NCI-H345 (cell line): Measurements from ENCODE around the gene CMIP.
"Not testable (repeated sequence)": the region's sequence is repeated elsewhere in the genome, so short reads cannot be mapped to it uniquely, and the experiment has no call there.

Source experiments
- DNase-seq: peaks from one replicate; lab custom pipeline; 2025; lab: John Stamatoyannopoulos, UW

The CMIP gene

DNA sequence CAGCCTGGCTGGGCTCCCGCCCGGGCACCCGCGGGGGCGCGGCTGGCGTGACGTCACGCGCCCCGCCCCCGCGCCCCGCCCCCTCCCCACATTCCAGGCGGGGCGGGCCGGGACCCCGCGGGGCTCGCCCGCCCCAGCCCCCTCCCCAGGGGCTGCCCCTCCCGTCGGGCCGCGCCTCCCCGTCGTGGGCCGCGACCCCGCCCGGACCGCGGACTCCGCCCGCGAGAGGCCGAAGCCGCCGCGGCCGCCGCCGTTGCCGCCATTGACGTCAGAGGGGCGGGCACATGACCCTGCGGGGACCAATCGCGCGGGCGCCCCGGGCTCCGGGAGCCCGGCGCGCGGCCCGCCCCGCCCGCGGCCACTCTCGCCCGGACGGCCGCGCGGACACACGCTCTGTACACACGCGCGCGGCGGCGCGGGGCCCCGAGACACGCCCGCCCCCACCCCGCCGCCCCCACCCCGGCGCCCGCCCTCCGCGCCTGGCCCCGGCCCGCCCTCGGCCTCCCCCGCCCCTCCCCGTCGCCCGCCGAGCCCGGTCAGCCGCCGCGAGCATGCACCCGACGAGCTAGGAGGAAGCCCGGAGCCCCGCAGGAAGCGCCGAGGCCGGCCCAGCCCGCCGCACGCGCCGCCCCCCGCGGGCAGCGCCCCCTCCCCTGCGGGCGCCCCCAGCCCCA is at the start of gene CMIP:
Gene CMIP, plus strand, starts transcription at position 361 of the 674 bp plus-strand sequence.
- peak; percentile 78 for DNase-seq

GRCh38 chr16:81394966-81395655 is 49.5 kb upstream of the CMIP start:
- no peak for DNase-seq

GRCh38 chr16:81397058-81397878 is 47.3 kb upstream of the CMIP start:
- no peak for DNase-seq

- DNase-seq: no peak
These were observed 46.6 kb upstream of the CMIP start for GRCh38 chr16:81397879-81398520.

DNA sequence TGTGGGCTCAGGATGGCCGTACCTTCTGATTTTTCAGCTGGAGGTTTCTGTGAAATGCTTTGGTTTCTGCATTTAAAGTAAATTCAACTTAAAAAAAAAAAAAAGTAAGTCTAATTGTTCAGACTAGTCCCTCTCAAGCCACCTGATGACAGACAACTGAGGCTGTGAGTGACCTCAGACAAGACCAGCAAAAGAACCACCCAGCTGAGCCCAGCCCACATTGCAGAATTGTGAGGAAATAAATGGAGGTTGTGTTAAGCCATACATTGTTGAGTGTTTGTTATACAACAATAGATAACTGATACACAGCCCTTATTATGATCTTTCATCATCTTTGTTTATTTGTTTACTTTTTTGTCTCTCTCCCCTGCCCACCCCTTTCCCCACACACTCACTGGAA is 44.7 kb upstream of the CMIP start:
- no peak for DNase-seq

DNA sequence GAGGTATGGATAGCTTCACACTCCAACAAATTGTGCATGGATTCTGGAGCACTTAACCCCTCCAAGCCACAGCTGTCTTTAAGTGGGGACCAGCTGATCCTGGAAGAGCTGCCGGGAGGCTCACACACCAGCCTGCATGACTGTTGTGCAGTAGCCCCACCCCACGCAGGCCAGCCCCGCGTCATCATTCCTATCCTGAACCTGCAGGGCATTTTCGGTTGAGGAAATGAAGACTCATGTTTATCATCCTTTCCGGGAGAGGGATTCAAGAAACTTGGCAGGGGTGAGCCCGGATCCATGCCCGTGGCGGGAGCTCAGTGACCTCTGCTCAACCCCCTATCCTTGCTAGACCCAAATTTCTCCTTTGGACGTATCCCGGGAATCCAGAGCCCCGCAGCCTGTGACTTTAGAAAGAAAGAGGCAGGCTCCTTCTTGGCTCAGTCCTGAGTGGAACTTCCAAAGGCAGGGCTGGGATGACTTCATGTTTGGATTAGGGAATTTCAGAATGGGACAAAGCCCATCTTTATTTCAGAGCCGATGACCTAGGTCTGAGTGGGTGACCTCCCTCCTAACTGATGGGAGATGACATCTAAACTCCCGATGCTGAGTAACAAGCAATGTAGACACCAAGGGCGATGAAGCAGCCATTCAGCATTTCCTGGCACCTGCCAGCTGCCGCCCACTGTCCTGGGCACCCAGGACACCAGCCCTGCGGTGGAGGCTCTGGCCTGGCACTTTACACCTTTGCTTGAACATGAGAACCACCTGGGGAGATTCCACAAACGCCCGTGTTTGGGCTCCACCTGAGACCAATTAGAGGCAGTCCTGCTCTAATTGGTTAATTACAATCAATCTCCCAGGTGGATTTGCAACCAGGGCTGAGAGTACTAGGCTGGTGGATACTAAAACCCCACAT is 43.3 kb upstream of the CMIP start:
- DNase-seq: no peak

GRCh38 chr16:81403208-81403600 is 41.4 kb upstream of the CMIP start:
- no peak for DNase-seq

GRCh38 chr16:81403601-81404391 is 40.8 kb upstream of the CMIP start:
- DNase-seq: peak; percentile 64

DNA sequence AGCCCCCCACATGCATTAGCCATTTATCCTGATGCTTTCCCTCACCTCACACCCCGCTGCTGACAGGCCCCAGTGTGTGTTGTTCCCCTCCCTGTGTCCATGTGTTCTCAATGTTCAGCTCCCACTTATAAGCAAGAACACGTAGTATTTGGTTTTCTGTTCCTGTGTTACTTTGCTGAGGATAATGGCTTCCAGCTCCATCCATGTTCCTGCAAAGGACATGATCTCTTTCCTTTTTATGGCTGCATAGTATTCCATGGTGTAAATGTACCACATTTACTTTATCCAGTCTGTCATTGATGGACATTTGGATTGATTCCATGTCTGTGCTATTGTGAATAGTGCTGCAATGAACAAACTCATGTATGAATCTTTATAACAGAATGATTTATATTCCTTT is 39.6 kb upstream of the CMIP start:
- DNase-seq: not testable (repeated sequence)

GRCh38 chr16:81405702-81406113 is 38.9 kb upstream of the CMIP start:
- DNase-seq: no peak

GRCh38 chr16:81408409-81408950 is 36.1 kb upstream of the CMIP start:
- no peak for DNase-seq

- no peak for DNase-seq
These were observed 35.5 kb upstream of the CMIP start for GRCh38 chr16:81409016-81409556.

DNA sequence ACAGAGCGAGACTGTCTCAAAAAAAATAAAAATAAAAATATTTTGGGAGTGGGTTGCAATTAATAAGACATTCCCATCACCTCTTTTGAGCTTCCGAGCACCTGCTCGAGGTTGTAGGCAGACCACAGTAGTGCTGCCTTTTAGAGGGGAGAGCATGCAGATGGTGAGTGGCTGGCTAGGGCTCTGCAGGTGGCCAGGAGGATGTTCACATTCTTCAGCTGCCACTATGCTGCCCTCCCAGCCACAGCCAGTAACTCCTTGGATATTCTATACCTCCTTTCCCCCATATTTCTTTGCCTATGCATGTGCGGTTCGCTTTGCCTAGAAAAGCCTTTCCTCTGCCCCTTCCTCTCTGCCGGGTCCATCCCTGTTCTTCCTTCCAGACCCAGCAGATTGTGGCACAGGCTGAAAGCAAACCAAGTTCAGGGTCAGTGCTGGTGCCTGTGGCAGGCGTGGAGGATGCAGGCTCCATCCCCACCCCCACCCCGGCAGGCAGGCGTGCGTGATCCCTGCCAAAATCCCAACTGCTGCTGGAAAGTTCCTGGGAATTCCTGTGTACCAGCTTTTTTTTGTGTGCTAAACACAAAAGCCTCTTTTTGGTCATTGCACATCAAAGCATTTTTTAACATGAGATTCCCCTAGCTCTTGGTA is 33.8 kb upstream of the CMIP start:
- no peak for DNase-seq

GRCh38 chr16:81413245-81413990 is 31.2 kb upstream of the CMIP start:
- no peak for DNase-seq

DNA sequence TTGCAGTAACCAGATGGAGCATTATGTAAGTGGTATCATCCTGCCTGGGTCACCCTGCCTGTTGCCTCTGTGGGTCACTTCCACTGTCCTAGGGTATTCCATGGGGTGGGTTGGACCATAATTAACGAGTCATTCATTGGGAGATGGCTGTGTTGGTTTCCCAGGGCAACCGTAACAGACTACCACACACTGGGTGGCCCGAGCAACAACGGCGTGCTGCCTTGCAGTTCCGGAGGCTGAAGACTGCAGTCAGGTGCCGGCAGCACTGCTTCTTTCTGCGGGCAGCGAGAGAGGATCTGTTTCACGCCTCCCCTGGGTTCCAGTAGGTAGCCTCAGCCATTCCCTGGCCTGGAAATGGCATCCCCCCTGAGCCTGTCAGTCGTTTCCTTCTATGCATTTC is 28.9 kb upstream of the CMIP start:
- DNase-seq: no peak

- no peak for DNase-seq
These were observed 27.9 kb upstream of the CMIP start for GRCh38 chr16:81416749-81417148.

DNA sequence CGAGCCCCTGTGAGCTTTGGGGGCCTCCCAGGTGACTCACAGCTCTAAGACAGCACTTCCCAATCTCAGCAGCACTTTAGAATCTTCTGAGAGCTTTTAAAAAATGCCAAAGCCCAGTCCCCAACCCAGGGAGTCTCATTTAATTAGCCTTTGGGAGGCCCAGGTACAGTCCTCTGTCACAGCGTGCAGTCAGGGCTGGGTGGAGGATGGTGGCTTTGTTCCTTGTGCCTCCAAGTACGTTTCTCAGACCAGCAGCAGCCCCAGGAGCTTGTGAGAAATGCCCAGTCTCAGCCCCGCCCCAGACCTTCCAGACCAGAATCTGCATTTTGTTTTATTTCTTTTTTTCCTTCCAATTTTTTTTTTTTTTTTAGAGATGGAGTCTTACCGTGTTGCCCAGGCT is 27.4 kb upstream of the CMIP start:
- DNase-seq: no peak

GRCh38 chr16:81419806-81420205 is 24.8 kb upstream of the CMIP start:
- DNase-seq: no peak

DNA sequence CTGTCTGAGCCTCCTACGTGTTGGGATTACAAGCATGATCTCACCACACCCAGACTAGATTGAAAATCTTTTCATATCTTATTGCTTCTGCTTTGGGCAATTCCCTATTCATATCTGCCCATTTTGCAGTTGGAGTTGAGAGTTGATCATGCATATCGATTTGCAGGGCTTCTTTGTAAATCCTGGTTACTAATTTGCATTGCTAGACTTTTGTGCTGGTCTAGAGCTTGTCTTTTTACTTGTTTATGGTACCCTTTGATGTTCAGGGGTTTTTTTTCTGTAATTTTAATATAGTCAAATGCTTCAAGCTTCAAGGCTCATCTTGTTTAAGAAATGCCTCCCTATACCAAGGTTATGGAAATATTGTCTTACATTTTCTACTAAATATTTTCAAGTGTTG is 23.5 kb upstream of the CMIP start:
- DNase-seq: no peak
